Activated T-helper 17 cell treated with anti-CD3 and anti-CD28 coated beads, Interleukin-2, amount 50 U/mL, for 72 hours (primary cell): ENCODE data around the gene SNTB2. TPM values are rescaled to one million over a fixed set of nuclear protein-coding genes. Genes with fewer than 3 reads are reported as not detected.
A peak's percentile ranks its signal among the peaks of the same experiment; 100 is the strongest.
"Not testable (repeated sequence)": the region's sequence is repeated elsewhere in the genome, so short reads cannot be mapped to it uniquely, and the experiment has no call there.

Experiments used
- ATAC-seq: fragments of 150-1000 bp; cut with Tn5 transposase; replicated peaks from 2 replicates; pipeline ENCODE4 v1.10.0; 2021; ENCODE audit warnings: mild to moderate bottlenecking, moderate library complexity
- H3K27ac Mint-ChIP-seq: one replicate; pipeline ENCODE4 v1.8.0; 2022; ENCODE audit warnings: mixed read lengths
- H3K27me3 Mint-ChIP-seq: one replicate; pipeline ENCODE4 v1.8.0; 2022; ENCODE audit warnings: mixed read lengths
- H3K36me3 Mint-ChIP-seq: one replicate; pipeline ENCODE4 v1.8.0; 2022; ENCODE audit warnings: low read depth, mild to moderate bottlenecking, mixed read lengths
- H3K4me1 Mint-ChIP-seq: one replicate; pipeline ENCODE4 v1.8.0; 2022; ENCODE audit warnings: mixed read lengths
- H3K4me3 Mint-ChIP-seq: one replicate; pipeline ENCODE4 v1.8.0; 2022; ENCODE audit warnings: mild to moderate bottlenecking, mixed read lengths
- H3K9me3 Mint-ChIP-seq: one replicate; pipeline ENCODE4 v1.8.0; 2022; ENCODE audit warnings: mixed read lengths
- total RNA-seq, 2 donors: library from RNA; stranded (reverse); gene quantifications; one replicate each; pipeline ENCODE4 v1.2.3, GENCODE V29; 2022

SNTB2 gene
- 10 to 100 TPM; 21.0 to 22.9 TPM for total RNA-seq

DNA sequence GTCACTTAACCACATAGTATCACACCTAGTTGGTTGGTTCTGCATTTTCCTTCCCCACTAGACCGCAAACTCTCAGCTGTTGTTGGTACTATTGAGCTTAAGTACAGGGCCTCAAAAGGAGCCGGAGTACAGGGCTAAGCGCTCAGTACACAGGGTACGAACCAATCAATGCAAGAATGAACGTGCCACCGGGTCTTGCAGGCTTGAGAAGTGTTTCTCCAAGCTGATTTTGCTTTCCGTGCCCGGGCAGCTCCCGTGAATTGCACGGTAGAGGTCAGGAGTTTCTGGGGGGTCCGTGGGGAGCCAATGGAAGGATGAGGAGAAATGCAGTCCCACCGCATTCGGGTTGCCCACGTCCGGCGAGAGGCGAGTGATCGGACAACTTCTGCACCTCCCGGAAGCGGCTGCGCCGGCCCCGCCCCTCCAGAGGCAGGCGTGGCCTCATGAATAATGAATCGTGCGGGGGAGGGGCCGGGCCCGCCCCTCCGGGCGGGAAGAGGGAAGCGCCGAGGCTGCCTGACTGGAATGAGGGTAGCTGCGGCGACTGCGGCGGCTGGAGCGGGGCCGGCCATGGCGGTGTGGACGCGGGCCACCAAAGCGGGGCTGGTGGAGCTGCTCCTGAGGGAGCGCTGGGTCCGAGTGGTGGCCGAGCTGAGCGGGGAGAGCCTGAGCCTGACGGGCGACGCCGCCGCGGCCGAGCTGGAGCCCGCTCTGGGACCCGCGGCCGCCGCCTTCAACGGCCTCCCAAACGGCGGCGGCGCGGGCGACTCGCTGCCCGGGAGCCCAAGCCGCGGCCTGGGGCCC is at the start of gene SNTB2:
Gene SNTB2 (plus strand): TSS at position 523 of the 804 bp plus-strand sequence. CDS start 3 bp downstream, at position 526.
- peak; percentile 84 for ATAC-seq
- peak within 1 kb of the TSS; percentile 98 for H3K4me3 Mint-ChIP-seq
- peak within 1 kb of the TSS; percentile 98 for H3K27ac Mint-ChIP-seq
- no peaks in the 10 kb centered on the region for H3K27me3 Mint-ChIP-seq
- H3K36me3 Mint-ChIP-seq = peaks cover 4% of the 10 kb centered on the region
- no peaks in the 10 kb centered on the region for H3K9me3 Mint-ChIP-seq
- H3K4me1 Mint-ChIP-seq = peaks cover 32% of the 10 kb centered on the region

DNA sequence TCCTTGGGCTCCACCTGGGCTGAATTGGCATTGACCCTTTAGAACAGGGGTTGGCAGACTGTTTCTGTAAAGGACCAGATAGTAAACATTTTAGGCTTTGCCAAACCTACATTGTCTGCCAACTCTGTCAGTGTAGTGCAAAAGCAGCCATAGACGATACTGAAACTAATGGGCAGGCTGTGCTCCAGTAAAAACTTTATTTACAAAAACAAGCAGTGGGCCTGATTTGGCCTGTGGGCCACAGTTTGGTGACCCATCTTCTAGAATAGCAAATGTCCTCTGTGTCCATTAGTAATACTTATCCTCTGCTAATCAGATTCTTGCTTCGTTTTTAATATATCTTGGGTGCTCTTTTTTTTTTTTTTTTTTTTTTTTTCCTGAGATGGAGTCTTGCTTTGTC is 48.4 kb upstream of the SNTB2 start:
- H3K4me1 Mint-ChIP-seq = peaks cover 27% of the 10 kb centered on the region
- H3K27ac Mint-ChIP-seq = no peak overlapping the region
- no peak for ATAC-seq
- no peak overlapping the region for H3K4me3 Mint-ChIP-seq
- peaks cover 100% of the 10 kb centered on the region for H3K36me3 Mint-ChIP-seq
- no peaks in the 10 kb centered on the region for H3K27me3 Mint-ChIP-seq
- no peaks in the 10 kb centered on the region for H3K9me3 Mint-ChIP-seq

DNA sequence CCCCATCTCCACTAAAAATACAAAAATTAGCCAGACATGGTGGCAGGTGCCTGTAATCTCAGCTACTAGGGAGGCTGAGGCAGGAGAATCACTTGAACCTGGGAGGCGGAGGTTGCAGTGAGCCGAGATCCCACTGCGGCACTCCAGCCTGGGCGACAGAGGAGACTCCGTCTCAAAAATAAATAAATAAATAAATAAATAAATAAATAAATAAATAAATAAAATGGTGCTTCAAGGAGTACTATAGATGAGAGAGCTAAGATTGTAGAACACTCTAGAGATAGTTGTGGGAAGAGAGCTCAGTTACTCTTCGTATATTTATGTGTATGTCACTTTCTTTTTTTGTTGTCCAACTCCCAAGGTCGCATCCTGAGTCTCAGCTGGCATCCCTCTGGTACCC is 47.5 kb upstream of the SNTB2 start:
- Mint-ChIP-seq H3K4me1 (peaks cover 19% of the 10 kb centered on the region), H3K36me3 (peaks cover 100% of the 10 kb centered on the region)
- not testable (repeated sequence) for H3K27me3 Mint-ChIP-seq, H3K4me3 Mint-ChIP-seq, H3K27ac Mint-ChIP-seq, H3K9me3 Mint-ChIP-seq, ATAC-seq

DNA sequence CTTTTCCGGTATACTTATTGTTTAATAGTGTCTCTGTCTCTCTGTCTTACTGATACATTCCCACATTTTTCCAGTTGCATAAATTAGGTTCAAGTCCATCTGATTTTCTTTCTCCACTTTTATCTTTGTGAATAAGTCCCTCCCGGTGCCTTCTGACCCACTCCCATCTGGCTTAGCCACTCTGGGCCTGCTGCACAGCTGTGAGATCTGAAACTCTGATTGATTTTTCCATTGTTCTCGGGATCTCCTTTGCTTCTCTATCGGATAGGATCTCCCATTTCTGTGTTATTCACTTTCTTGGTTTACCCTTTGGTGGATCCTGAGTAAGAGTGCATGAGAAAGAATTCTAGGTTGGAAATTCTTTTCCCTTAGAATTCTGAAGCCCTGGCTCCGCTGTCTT is 46.0 kb upstream of the SNTB2 start:
- peaks cover 15% of the 10 kb centered on the region for H3K4me1 Mint-ChIP-seq
- no peak overlapping the region for H3K27ac Mint-ChIP-seq

DNA sequence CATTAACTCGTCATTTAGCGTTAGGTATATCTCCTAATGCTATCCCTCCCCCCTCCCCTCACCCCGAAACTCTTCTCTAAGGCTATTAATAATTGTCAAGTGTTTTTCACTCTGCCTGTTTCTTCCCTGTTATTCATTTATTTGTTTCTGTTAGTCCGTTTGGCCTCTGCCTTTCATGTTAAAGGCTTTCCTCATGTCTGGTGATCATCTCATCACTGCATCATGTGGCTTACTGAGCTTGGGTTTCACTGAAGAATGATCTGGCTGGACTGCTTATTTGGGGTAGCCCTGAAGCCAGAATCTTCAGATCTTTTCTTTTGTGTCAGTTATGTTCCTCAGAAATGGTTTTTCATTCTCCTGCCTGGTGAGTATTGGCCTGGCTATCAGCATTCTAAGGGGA is 45.0 kb upstream of the SNTB2 start:
- H3K4me1 Mint-ChIP-seq = peaks cover 8% of the 10 kb centered on the region
- no peak for ATAC-seq
- H3K36me3 Mint-ChIP-seq = peaks cover 98% of the 10 kb centered on the region
- H3K27me3 Mint-ChIP-seq = no peaks in the 10 kb centered on the region
- no peak overlapping the region for H3K27ac Mint-ChIP-seq
- H3K4me3 Mint-ChIP-seq = no peak overlapping the region
- no peaks in the 10 kb centered on the region for H3K9me3 Mint-ChIP-seq

More for the DNA sequence above, 46.0 kb upstream of the SNTB2 start:
- ATAC-seq = no peak
- Mint-ChIP-seq H3K4me3 (no peak overlapping the region), H3K36me3 (peaks cover 100% of the 10 kb centered on the region), H3K9me3 (no peaks in the 10 kb centered on the region), H3K27me3 (no peaks in the 10 kb centered on the region)

DNA sequence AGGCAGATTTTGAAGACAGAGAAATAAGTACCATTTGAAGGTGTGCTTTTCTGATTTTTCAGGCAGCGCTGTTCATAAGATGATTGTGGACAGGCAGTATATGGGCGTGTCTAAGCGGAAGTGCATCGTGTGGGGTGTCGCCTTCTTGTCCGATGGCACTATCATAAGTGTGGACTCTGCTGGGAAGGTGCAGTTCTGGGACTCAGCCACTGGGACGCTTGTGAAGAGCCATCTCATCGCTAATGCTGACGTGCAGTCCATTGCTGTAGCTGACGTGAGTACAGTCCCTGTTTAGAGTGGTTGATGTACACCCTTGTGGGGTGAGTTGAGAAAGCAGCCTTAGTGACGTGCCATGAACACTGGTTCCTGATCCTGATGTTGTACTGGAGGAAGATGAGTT is 43.8 kb upstream of the SNTB2 start:
- Mint-ChIP-seq H3K36me3 (peaks cover 96% of the 10 kb centered on the region), H3K9me3 (no peaks in the 10 kb centered on the region), H3K27ac (no peak overlapping the region), H3K27me3 (no peaks in the 10 kb centered on the region), H3K4me1 (peaks cover 3% of the 10 kb centered on the region), H3K4me3 (no peak overlapping the region)
- ATAC-seq = no peak

DNA sequence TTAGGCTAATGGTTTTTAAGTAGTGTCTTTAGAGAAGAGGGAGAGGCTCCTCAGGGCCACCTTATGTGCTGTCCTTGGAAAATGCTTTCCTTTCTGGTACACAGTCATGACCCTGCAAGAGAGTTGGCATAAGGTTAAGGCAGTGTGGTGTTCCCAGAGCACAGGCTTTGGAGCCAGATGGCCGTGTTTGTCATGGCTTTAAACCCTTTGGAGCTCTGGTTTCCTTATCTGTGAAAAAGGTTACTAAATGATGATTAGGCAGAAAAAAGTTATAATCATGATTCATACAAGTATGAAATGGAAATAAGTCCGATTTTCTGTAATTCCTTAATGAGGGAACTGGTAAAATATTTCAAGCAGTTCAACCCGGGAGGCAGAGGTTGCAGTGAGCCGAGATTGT is 41.3 kb upstream of the SNTB2 start:
- H3K27ac Mint-ChIP-seq = no peak overlapping the region
- peaks cover 96% of the 10 kb centered on the region for H3K36me3 Mint-ChIP-seq
- H3K9me3 Mint-ChIP-seq = no peaks in the 10 kb centered on the region
- no peak overlapping the region for H3K4me3 Mint-ChIP-seq
- H3K4me1 Mint-ChIP-seq = peaks cover 7% of the 10 kb centered on the region
- no peak for ATAC-seq
- no peaks in the 10 kb centered on the region for H3K27me3 Mint-ChIP-seq

DNA sequence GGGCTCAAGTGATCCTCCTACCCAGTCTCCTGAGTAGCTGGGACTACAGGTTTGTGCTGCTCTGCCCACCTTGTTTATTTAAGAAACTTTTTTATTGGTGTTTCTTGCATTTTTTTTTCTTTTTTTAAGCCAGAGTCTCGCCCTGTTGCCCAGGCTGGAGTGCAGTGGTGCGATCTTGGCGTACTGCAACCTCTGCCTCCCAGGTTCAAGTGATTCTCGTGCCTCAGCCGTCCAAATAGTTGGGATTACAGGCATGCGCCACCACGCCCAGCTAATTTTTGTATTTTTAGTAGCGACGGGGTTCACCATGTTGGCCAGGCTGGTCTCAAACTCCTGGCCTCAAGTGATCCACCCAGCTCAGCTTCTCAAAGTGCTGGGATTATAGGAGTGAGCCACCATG is 37.3 kb upstream of the SNTB2 start:
- H3K27ac Mint-ChIP-seq, H3K4me1 Mint-ChIP-seq, H3K4me3 Mint-ChIP-seq, ATAC-seq, H3K27me3 Mint-ChIP-seq, H3K9me3 Mint-ChIP-seq: not testable (repeated sequence)
- peaks cover 95% of the 10 kb centered on the region for H3K36me3 Mint-ChIP-seq

DNA sequence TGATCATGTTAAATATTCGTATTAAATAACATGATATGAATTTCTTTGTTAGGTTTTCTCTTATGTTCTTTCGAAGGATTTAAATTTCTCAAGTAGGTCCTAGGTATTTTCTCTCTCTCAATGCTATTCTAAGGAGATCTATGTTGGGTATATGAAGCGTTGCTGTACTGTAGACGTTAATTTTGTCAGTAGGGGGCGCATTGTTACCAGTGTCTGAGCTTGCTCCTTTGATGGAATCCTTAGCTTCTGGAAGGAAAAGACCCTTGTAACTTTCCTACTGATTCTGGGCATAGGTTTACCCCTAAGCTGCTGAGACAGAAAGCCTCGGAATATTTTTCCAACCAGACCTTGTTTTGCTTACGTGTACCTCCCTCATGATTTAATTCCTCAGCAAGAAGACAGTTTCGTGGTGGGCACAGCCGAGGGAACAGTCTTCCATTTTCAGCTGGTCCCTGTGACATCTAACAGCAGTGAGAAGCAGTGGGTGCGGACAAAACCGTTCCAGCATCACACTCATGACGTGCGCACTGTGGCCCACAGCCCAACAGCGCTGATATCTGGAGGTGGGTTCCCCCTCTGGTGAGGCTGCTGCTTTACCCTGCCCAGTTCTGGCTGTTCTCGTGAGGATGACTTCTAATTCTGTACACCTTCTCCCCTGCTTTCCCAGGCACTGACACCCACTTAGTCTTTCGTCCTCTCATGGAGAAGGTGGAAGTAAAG is 36.7 kb upstream of the SNTB2 start:
- no peak overlapping the region for H3K27ac Mint-ChIP-seq
- no peaks in the 10 kb centered on the region for H3K27me3 Mint-ChIP-seq
- peaks cover 95% of the 10 kb centered on the region for H3K36me3 Mint-ChIP-seq
- H3K4me1 Mint-ChIP-seq = peaks cover 3% of the 10 kb centered on the region
- no peak overlapping the region for H3K4me3 Mint-ChIP-seq
- ATAC-seq = peak; percentile 70
- no peaks in the 10 kb centered on the region for H3K9me3 Mint-ChIP-seq

DNA sequence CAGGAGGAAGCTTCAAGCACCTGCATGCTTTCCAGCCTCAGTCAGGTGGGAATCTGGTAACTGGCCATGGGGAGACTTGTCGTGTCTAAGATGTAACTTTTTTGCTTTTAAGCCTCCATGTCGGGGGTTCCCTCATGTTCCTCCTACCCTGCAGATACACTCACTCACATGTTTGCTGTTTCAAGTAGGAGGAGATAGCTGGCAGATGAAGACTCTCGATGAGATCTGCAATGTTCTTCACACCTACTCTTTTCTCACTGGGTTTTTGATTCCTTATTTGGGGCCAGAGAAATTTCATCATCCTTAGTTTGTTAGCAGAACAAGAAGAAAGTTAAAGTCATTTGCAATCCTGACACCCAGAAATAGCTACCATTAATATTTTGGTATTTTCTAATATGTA is 29.8 kb upstream of the SNTB2 start:
- Mint-ChIP-seq H3K27ac (no peak overlapping the region), H3K4me3 (no peak overlapping the region)
- no peak for ATAC-seq

DNA sequence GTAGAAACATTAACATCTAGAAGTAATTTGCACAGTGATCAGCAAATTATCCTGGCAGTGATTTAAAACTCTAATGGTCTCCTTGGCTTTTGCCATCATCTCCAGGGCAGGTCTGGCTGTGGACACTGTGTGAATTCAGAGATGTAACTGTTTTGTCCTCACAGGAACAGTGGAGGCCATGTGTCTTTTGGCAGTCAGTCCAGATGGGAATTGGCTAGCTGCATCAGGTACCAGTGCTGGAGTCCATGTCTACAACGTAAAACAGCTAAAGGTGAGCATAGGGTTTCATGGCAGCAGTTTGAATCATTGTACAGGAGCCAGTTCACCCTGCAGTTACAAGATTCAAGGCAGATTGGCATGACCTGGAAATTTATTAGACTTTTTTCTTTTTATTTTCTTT is 26.8 kb upstream of the SNTB2 start:
- Mint-ChIP-seq H3K9me3 (no peaks in the 10 kb centered on the region), H3K4me3 (no peak overlapping the region), H3K27ac (no peak overlapping the region), H3K4me1 (peaks cover 5% of the 10 kb centered on the region), H3K27me3 (no peaks in the 10 kb centered on the region), H3K36me3 (peaks cover 98% of the 10 kb centered on the region)
- no peak for ATAC-seq

More for the DNA sequence above, 29.8 kb upstream of the SNTB2 start:
- no peaks in the 10 kb centered on the region for H3K27me3 Mint-ChIP-seq
- peaks cover 97% of the 10 kb centered on the region for H3K36me3 Mint-ChIP-seq
- H3K4me1 Mint-ChIP-seq = peaks cover 5% of the 10 kb centered on the region
- no peaks in the 10 kb centered on the region for H3K9me3 Mint-ChIP-seq

DNA sequence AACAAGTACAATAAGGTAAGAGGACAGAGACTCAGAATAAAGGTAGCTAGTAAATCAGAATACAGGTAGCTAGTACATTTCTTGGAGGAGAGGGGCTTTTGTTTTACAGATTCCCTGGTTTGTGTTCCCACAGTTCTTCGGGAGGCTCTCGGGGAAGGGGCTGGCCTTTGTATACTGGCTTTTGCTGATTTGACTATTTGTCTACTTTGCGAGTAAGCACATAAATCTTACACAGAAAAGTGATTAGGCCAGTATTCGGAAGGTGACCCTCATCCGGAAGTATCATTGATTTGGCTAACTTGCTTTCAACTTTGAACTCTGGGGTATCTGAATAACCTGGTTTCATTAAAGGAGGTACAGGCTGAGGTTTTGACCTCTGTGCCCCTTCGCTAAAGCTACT is 21.4 kb upstream of the SNTB2 start:
- peak overlapping the region; percentile 92 for H3K27ac Mint-ChIP-seq
- no peaks in the 10 kb centered on the region for H3K27me3 Mint-ChIP-seq
- peak overlapping the region; percentile 77 for H3K4me3 Mint-ChIP-seq
- ATAC-seq = no peak
- H3K9me3 Mint-ChIP-seq = no peaks in the 10 kb centered on the region
- peaks cover 100% of the 10 kb centered on the region for H3K36me3 Mint-ChIP-seq
- peaks cover 26% of the 10 kb centered on the region for H3K4me1 Mint-ChIP-seq

DNA sequence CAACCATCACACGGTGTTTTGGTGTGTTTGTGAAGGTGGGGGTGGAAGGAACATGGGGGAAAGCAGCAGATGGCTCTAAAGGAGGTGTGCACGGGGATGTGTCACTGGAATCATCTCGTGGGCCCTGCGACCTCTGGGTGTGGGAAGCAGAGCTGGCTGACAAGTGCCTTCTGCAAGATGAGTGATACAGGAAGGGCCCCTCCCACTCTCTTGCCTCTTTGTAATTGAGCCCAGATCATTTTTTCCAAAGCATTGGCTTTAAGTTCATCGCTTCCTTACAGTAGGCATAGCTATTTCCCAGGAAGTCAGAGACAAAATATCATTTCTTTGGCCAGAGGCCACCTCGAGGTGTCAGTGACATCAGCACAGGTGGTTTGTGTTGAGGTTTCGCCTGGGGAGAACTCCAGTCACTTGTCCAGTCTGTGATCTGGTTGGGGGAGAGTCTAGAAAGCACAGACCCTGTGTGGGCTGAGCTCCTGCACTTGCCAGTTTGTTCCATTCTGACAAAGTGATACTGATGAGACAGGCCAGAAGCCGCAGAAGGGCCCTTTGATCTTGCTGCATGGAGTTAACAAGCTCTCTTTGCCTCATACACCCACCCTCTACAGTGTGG is 20.6 kb upstream of the SNTB2 start:
- ATAC-seq = peak; percentile 93
- Mint-ChIP-seq H3K4me3 (peak overlapping the region; percentile 77), H3K9me3 (no peaks in the 10 kb centered on the region), H3K27ac (peak overlapping the region; percentile 92), H3K27me3 (no peaks in the 10 kb centered on the region), H3K4me1 (peaks cover 26% of the 10 kb centered on the region), H3K36me3 (peaks cover 100% of the 10 kb centered on the region)

DNA sequence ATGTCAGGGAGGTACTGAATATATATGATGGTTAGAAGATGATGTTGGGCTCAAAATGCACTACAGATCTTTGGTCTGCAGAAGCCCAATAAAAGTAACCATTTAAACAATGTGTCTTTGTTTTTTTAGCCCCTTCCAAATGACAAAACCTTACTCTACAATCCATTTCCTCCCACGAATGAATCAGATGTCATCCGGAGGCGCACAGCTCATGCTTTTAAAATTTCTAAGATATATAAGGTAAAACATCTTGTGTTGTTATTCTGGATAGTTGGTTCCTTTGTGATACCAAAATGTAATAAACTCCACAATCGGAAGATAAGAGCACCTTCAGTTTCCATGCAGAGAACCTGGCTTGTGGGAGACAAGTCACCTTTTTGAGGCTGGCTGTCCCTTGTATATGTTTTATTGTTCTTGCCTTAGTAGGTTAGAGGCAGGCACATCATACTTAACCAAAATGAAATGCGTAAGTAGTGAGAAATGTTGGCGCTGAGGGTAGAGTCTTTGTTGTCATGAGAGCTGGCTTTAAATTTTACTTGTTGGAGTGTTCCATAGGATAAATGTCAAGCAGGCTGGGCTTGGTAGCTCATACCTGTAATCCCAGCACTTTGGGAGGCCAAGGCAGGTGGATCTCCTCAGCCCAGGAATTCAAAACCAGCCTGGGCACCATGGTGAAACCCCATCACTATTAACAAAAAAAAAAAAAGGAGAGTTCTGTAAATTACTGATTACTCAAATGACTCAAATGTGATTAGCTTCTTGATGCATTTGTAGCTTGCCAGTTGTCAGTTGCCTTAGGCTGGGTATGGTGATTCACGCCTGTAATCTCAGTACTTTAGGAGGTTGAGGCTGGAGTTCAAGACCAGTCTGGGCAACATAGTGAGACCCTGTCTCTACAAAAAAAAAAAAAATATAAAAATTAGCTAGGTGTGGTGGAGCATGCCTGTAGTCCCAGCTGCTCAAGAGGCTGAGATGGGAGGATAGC is 19.7 kb upstream of the SNTB2 start:
- Mint-ChIP-seq H3K4me3 (peak overlapping the region; percentile 77), H3K36me3 (peaks cover 99% of the 10 kb centered on the region), H3K4me1 (peaks cover 26% of the 10 kb centered on the region), H3K9me3 (no peaks in the 10 kb centered on the region), H3K27me3 (no peaks in the 10 kb centered on the region), H3K27ac (peak overlapping the region; percentile 92)
- ATAC-seq = peak; percentile 8
